NCI-H524 treated with DMSO at 0.1 percent for 48 hours (cell line): ENCODE measurements around the gene GAP43.

ENCODE experiments used
- DNase-seq: peaks from one replicate; lab custom pipeline; 2025; lab: John Stamatoyannopoulos, UW

The GAP43 gene

GRCh38 chr3:115623044-115623868 is at the start of gene GAP43:
Gene GAP43, plus strand, starts transcription at chr3:115623510. Its CDS starts 180 bp downstream, at chr3:115623690.
- DNase-seq, result peak; percentile 86

GRCh38 chr3:115576325-115576875 is 46.9 kb upstream of the GAP43 start:
- no peak for DNase-seq

GRCh38 chr3:115577000-115577399 is 46.3 kb upstream of the GAP43 start:
- no peak for DNase-seq

- no peak for DNase-seq
These were observed 45.0 kb upstream of the GAP43 start for GRCh38 chr3:115578331-115578730.

GRCh38 chr3:115580566-115580965 is 42.7 kb upstream of the GAP43 start:
- DNase-seq, result no peak

GRCh38 chr3:115581362-115582135 is 41.8 kb upstream of the GAP43 start:
- DNase-seq, result no peak

- no peak for DNase-seq
These were observed 34.9 kb upstream of the GAP43 start for GRCh38 chr3:115588201-115589115.

GRCh38 chr3:115590873-115591272 is 32.4 kb upstream of the GAP43 start:
- no peak for DNase-seq

- DNase-seq, result no peak
These were observed 27.6 kb upstream of the GAP43 start for GRCh38 chr3:115595611-115596275.

GRCh38 chr3:115598216-115598615 is 25.1 kb upstream of the GAP43 start:
- DNase-seq, result no peak

GRCh38 chr3:115602194-115602593 is 21.1 kb upstream of the GAP43 start:
- DNase-seq, result no peak

GRCh38 chr3:115611630-115612029 is 11.7 kb upstream of the GAP43 start:
- no peak for DNase-seq

- DNase-seq, result no peak
These were observed 8.1 kb upstream of the GAP43 start for GRCh38 chr3:115615001-115615814.

- DNase-seq, result no peak
These were observed 6.8 kb upstream of the GAP43 start for GRCh38 chr3:115616461-115616860.

GRCh38 chr3:115617591-115617990 is 5.7 kb upstream of the GAP43 start:
- no peak for DNase-seq

GRCh38 chr3:115624029-115624741 is 875 bp downstream of the GAP43 start:
- DNase-seq, result peak; percentile 35

- no peak for DNase-seq
These were observed 1.6 kb downstream of the GAP43 start for GRCh38 chr3:115624901-115625300.

- no peak for DNase-seq
These were observed 2.7 kb downstream of the GAP43 start for GRCh38 chr3:115626006-115626409.

GRCh38 chr3:115626721-115627120 is 3.4 kb downstream of the GAP43 start:
- no peak for DNase-seq
